Adipocyte (in vitro differentiated cells): ENCODE data around the gene USP32.

ENCODE experiments used
- DNase-seq: peaks from one replicate; pipeline ENCODE4 v3.0.0-alpha.2; 2015; ENCODE audit warnings: low read depth
- H3K27me3 ChIP-seq: replicated peaks from 2 replicates; pipeline ENCODE4 v1.7.0; 2013; ENCODE audit warnings: mild to moderate bottlenecking, low read length, moderate library complexity; ENCODE audit not compliant: control insufficient read depth, insufficient read depth
- H3K36me3 ChIP-seq: 2 replicates; pipeline ENCODE4 v1.7.0; 2013; ENCODE audit warnings: low read length, mild to moderate bottlenecking, moderate library complexity; ENCODE audit not compliant: control insufficient read depth, insufficient read depth, severe bottlenecking
- H3K4me1 ChIP-seq: 2 replicates; pipeline ENCODE4 v1.7.0; 2013; ENCODE audit warnings: mild to moderate bottlenecking, low read length, moderate library complexity; ENCODE audit not compliant: control insufficient read depth, insufficient read depth
- H3K4me3 ChIP-seq: 2 replicates; pipeline ENCODE4 v1.7.0; 2013; ENCODE audit warnings: mild to moderate bottlenecking, low read length, moderate library complexity
- H3K9ac ChIP-seq: 2 replicates; pipeline ENCODE4 v1.7.0; 2013; ENCODE audit warnings: mild to moderate bottlenecking, low read length, moderate library complexity
- H3K9me3 ChIP-seq: 2 replicates; pipeline ENCODE4 v1.7.0; 2013; ENCODE audit warnings: mild to moderate bottlenecking, low read length, moderate library complexity; ENCODE audit not compliant: control insufficient read depth

USP32 gene

DNA sequence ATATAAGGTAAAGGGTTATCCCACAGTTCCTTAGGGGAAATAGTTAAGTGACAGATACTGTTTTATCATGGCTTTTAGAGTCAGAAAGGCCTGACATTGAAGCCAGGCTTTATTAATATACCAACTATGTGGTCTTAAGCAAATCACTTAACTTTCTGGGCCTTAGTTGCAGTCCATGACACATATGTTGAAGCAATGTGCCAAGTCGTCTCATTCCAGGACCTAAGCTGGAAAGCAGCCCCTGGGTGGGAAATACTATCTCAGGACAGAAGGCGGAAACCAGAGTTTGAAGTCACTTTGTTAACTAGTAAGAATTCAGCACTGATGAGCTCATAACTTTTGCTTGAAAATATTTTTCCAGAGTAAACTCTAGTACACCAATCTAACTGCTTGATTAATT, 80.0 kb downstream of the USP32 start:
- Histone ChIP-seq H3K9ac (peak overlapping the region; percentile 37), H3K27me3 (no peaks in the 10 kb centered on the region), H3K9me3 (no peaks in the 10 kb centered on the region), H3K4me1 (peaks cover 33% of the 10 kb centered on the region), H3K36me3 (peaks cover 6% of the 10 kb centered on the region), H3K4me3 (no peak overlapping the region)
- peak; percentile 38 for DNase-seq

DNA sequence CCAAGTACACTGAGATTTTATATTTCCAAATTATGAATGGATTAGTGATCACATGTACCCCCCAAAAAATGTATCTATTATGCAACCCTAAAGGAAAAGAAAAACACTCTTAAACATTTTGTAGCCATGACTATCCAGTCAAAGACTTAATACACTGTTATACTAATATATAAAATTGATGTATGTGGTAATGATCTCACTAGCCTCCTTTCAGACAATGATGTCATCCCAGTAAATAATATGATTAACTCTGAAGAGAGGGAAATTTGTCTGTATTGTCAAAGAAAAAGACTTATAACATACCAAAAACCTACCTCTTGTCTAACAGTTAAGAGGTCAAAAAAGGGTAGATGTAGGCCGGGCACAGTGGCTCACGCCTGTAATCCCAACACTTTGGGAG, 80.7 kb downstream of the USP32 start:
- no peak overlapping the region for H3K4me3 ChIP-seq
- H3K9me3 ChIP-seq, result no peaks in the 10 kb centered on the region

DNA sequence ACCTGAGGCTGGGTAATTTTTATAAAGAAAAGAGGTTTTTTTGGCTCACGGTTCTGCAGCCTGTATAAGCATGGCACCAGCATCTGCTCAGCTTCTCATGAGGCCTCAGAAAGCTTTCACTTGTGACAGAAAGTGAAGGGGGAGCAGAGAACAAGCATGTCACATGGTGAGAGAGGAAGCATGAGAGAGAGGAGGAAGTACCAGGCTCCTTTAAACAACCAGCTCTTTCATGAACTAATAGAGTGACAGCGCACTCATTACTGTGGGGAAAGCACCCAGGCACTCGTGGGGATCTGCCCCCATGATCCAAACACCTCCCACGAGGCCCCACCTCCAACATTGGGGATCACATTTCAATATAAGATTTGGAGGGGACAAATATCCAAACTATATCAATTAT, 86.8 kb downstream of the USP32 start:
- Histone ChIP-seq H3K27me3 (no peaks in the 10 kb centered on the region), H3K9ac (no peak overlapping the region), H3K4me3 (no peak overlapping the region), H3K4me1 (no peaks in the 10 kb centered on the region), H3K9me3 (no peaks in the 10 kb centered on the region), H3K36me3 (peaks cover 11% of the 10 kb centered on the region)
- DNase-seq, result no peak

More for the DNA sequence above, 80.7 kb downstream of the USP32 start:
- Histone ChIP-seq H3K36me3 (peaks cover 6% of the 10 kb centered on the region), H3K9ac (peak overlapping the region; percentile 37), H3K4me1 (peaks cover 33% of the 10 kb centered on the region), H3K27me3 (no peaks in the 10 kb centered on the region)
- no peak for DNase-seq

DNA sequence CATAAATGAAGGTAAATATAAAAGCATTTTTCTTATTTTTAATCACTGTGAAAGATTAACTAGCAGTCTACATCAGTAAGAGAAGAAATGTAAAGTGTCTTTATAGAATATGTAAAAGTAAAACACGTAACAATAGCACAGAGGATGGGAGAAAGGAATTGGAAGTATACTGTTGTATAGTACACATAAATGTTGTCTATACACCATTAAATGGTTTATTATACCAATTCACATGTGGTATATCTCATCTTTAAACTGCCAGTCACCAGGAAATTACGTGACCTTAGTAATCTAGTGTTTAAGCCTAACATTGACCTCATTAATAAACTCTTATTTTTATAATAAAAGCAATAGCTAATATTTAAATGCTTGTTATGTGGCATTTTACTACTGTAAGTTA, 87.4 kb downstream of the USP32 start:
- H3K9me3 ChIP-seq, result no peaks in the 10 kb centered on the region
- H3K27me3 ChIP-seq, result no peaks in the 10 kb centered on the region
- no peak overlapping the region for H3K9ac ChIP-seq
- peaks cover 11% of the 10 kb centered on the region for H3K36me3 ChIP-seq
- no peak overlapping the region for H3K4me3 ChIP-seq
- no peak for DNase-seq
- peaks cover 2% of the 10 kb centered on the region for H3K4me1 ChIP-seq

DNA sequence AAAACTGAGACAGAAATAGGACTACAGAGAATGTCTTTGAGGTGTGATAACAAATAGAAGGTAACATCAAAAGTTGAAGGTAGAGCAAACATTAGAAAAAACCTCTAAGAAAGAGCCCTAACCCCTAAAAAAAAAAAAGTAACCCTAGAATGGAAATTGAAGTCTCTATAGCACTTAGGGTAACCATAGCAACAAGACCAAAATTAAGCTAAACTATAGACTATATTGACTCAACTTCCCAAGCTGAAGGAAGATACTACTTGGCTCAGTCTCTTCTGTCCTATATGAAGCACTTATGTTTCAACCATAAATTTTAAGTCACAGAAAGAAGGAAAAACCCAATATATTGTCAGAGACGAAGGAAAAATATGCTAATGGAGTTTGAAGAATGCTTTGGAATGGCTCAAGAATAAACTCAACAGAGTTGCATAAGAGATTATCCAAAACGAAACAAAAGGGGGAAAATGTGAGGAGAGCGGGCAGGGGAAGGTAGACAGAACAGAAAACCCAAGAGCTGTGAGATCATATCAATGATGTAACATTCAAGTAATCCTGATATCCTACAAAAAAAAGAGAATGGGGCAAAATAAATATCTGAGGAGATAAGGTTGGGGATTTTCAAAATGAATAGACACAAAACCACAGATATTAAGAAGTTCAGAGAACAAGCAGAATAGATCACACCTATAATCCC, 88.4 kb downstream of the USP32 start:
- Histone ChIP-seq H3K27me3 (no peaks in the 10 kb centered on the region), H3K4me3 (no peak overlapping the region), H3K9me3 (no peaks in the 10 kb centered on the region), H3K4me1 (peaks cover 2% of the 10 kb centered on the region), H3K36me3 (peaks cover 11% of the 10 kb centered on the region), H3K9ac (no peak overlapping the region)
- no peak for DNase-seq

DNA sequence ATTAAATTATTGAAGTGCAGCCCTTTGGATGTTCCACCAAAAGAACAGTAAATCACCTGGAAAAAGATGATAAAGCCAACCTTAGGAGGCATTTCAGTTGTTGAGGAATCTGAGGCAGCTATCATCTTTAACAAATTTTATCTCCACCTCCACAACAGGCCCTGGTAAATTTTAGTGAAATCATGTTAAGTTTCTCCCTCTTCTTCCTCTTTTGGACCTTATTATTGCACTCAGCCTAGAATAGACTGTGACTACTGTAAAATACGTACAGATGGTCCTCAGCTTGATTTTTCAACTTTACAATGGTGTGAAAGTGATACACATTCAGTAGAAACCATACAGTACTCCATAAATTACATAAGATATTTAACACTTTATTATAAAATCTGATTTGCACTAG, 90.3 kb downstream of the USP32 start:
- H3K9me3 ChIP-seq, result no peaks in the 10 kb centered on the region
- H3K4me3 ChIP-seq, result no peak overlapping the region
- H3K27me3 ChIP-seq, result no peaks in the 10 kb centered on the region
- no peak for DNase-seq
- peaks cover 5% of the 10 kb centered on the region for H3K36me3 ChIP-seq
- H3K9ac ChIP-seq, result no peak overlapping the region
- H3K4me1 ChIP-seq, result peaks cover 2% of the 10 kb centered on the region

DNA sequence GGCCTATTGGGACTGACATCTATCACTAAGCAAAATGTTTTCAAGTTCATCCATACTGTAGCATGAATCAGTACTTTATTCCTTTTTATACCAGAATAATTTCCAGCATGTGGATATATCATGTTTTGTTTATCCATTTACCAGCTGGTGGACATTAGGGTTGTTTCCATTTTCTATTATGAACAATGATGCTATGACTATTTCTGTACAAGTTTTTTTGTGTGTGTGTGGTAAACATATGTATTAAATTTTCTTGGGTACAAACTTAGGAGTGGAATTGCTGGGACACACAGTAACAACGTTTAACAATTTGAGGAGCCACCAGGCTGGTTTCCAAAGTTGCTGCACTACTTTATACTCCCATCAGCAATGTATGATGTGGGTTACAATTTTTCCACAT, 91.0 kb downstream of the USP32 start:
- Histone ChIP-seq H3K4me1 (peaks cover 2% of the 10 kb centered on the region), H3K27me3 (no peaks in the 10 kb centered on the region), H3K36me3 (peaks cover 6% of the 10 kb centered on the region), H3K9me3 (no peaks in the 10 kb centered on the region), H3K4me3 (no peak overlapping the region), H3K9ac (no peak overlapping the region)
- no peak for DNase-seq

DNA sequence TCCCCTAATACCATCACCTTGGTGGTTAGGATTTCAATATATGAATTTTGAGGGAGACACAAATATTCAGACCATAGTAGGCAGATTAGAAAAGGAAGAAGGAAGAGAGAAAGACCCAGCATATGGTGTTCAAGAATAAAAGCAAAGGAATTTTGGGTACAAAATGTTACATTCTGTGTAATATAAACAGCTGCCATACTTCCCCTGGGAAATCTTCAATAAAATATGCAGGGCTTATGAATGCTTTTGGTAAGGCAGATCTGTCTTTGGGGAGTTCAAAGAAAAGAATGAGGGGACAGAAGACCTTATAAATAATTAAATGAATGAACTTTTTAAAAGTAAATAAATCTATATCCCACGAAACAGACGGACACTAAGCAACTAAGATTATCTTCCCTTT, 91.9 kb downstream of the USP32 start:
- peak; percentile 13 for DNase-seq
- no peaks in the 10 kb centered on the region for H3K27me3 ChIP-seq
- H3K4me3 ChIP-seq, result no peak overlapping the region
- H3K36me3 ChIP-seq, result peaks cover 8% of the 10 kb centered on the region
- no peaks in the 10 kb centered on the region for H3K9me3 ChIP-seq
- peaks cover 2% of the 10 kb centered on the region for H3K4me1 ChIP-seq
- H3K9ac ChIP-seq, result no peak overlapping the region

DNA sequence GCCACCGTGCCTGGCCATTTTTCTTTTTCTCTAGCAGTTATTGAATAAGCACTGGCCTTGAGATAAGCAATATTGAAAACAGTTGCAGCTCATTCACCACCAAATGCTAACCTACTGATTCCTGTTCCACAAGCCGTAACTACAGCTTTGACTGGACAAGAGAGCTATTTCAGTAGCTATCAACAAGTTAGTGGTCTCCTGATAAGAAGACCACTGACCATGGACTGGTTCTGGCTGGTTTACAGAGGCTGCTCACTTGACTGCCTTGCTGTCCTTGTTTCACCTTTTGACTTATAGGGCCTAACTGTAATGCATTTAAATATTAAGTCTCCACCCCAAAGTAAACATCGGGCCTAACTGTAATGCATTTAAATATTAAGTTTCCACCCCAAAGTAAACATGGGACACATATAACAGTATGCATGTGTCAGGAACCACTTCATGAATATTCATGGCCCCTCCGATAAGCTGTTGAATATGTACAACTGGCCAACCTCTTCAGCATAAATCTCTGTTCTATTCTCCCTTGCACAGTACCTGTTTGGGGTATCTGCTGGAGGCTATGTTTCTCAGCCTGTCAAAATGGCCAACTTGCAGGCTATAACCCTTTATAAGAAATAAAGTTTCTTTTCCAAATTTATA, 94.1 kb downstream of the USP32 start:
- no peak for DNase-seq
- H3K4me3 ChIP-seq, result no peak overlapping the region

DNA sequence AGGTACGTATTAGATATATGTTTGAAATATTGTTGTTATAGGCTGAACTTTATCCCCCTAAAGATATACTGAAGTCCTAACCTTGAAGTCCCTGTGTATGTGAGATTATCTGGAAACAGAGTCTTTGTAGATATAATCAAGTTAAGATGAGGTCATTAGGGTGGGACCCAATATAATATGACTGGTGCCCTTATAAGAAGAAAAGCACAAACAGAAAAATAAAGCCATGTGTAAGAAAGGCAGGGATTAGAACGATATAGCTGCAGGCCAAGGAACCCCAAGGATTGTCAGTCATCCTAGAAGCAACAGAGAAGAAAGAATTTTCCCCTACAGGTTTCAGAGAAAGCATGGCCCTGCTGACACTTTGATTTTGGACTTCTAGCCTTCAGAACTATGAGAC, 95.8 kb downstream of the USP32 start:
- H3K4me1 ChIP-seq, result peaks cover 2% of the 10 kb centered on the region
- DNase-seq, result no peak
- H3K9me3 ChIP-seq, result no peaks in the 10 kb centered on the region
- peaks cover 18% of the 10 kb centered on the region for H3K36me3 ChIP-seq
- no peak overlapping the region for H3K4me3 ChIP-seq
- H3K27me3 ChIP-seq, result no peaks in the 10 kb centered on the region
- no peak overlapping the region for H3K9ac ChIP-seq

More for the DNA sequence above, 94.1 kb downstream of the USP32 start:
- Histone ChIP-seq H3K36me3 (peaks cover 16% of the 10 kb centered on the region), H3K9ac (no peak overlapping the region), H3K4me1 (peaks cover 2% of the 10 kb centered on the region), H3K27me3 (no peaks in the 10 kb centered on the region), H3K9me3 (no peaks in the 10 kb centered on the region)

DNA sequence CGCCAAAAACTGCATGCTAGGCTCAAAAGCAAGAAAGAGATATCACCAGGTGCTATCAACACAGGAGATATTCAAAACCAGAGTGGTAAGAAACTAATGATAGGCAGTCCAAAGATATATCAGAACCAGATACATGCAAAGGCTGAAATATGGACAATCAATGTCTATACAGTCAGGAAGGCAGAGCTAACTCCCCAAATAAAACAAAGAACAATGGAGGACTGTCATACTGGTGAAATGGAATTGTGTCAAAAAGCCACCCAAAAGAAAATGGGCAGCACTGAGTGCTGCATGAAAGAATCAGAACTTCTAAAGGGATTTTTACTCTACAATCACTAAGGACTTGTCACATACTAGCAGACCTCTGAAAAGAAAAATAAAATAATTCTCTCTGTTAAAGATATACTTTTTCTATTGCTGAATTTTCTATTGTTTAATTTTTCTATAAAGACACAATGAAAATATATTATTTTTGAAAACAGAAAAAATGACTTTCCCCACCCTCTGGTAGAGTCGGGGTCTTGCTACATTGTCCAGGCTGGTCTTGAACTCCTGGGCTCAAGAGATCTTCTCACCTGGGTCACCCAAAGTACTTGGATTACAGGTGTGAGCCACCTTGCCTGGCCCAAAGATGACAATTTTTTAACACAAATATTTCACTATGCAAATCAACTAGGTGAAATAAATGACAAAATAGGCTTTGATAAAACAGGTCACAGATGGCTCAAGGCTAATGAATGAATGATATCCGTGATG, 98.2 kb downstream of the USP32 start:
- Histone ChIP-seq H3K9ac (no peak overlapping the region), H3K36me3 (peaks cover 20% of the 10 kb centered on the region), H3K9me3 (no peaks in the 10 kb centered on the region), H3K27me3 (no peaks in the 10 kb centered on the region), H3K4me3 (no peak overlapping the region), H3K4me1 (no peaks in the 10 kb centered on the region)
- no peak for DNase-seq
